ENCODE measurements around the gene RGS9. TPM values are rescaled to one million over a fixed set of nuclear protein-coding genes. Genes with fewer than 3 reads are reported as not detected.

RGS9 gene
- total and polyA plus RNA-seq, 2 donors (not counting 1 experiment from before 2014, with no cell fraction given): 0.36 to 3.4 TPM

DNA sequence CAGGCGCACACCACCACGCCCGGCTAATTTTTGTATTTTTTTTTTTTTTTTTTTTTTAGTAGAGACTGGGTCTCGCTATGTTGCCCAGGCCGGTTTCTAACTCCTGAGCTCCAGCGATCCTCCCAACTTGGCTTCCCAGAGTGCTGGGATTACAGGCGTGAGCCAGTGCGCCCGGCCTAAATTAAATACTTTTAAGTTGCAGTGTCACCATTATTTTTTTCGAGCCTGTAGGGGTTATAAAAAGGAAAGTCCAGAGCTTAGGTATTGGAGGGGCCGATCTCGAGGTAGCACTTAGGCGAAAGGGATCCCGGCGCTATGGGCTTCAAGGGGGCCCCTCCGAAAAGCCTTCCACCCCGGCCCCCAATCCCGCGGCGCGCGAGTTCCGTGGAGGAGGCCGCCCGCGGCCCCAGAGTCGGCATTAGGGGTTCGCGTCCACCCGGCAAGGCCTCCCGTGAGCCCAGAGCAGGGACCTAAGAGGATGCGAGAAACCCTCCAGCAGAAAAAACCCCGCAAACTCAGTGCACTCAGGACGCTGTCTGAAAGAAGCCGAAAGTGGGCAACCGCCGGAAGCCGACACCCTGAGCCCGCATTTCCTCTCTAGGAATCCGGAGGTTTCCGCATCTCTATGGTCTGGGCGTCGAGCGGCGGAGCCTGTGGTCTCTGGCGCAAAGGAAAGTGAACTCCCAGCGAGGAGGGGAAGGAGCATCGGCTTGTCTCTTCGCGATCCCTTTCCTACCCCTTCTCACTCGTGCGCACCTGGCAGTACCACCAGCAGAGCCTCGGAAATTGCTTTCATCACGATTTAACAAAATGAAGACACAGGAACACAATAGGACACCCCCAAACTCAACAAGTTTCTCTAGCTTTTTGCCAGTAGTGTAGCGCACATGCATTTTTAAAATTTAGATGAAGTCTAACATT is 14.1 kb upstream of the RGS9 start:
- H3K27ac Mint-ChIP-seq: peak overlapping the region; percentile 97
- Histone ChIP-seq H3K79me2 (ENCODE audit: control insufficient read depth, insufficient read depth, low read length) (no peaks in the 10 kb centered on the region), H3K27me3 (replicated peaks in 1 of 4; ENCODE audit: control extremely low read depth in 1 of 4, control insufficient read depth in 3 of 4, insufficient read depth in 4 of 4, low read length in 3 of 4) (peaks cover 0 to 7% (median 0%) of the 10 kb centered on the region in 4 experiments), H3K4me3 (ENCODE audit: control extremely low read depth in 1 of 5, extremely low read depth in 1 of 5, insufficient read depth in 1 of 5, low read depth in 2 of 5, low read length in 4 of 5) (peak overlapping the region; percentile 57 to 79 (median 68)), H3K4me1 (ENCODE audit: control insufficient read depth in 2 of 2, insufficient read depth in 2 of 2, low read length in 2 of 2) (peaks cover 9 to 13% of the 10 kb centered on the region in 2 donors), H2AFZ (ENCODE audit: insufficient read depth, low read depth, low read length, poor library complexity, severe bottlenecking) (peak overlapping the region; percentile 98), H3K4me2 (replicated peaks; ENCODE audit: low read depth, low read length, poor library complexity, severe bottlenecking) (peak overlapping the region; percentile 76), H3K27ac (ENCODE audit: low read length in 2 of 2) (peak overlapping the region; percentile 64 to 84), H3K36me3 (replicated peaks in 1 of 2; ENCODE audit: control extremely low read depth in 1 of 2, control insufficient read depth in 1 of 2, extremely low read depth in 1 of 2, insufficient read depth in 2 of 2, low read length in 1 of 2) (no peaks in the 10 kb centered on the region), H4K20me1 (ENCODE audit: control insufficient read depth, insufficient read depth, low read length, poor library complexity, severe bottlenecking) (no peaks in the 10 kb centered on the region), H3K9ac (ENCODE audit: low read length) (peak overlapping the region; percentile 60), H3K9me3 (ENCODE audit: control extremely low read depth in 1 of 3, control insufficient read depth in 2 of 3, insufficient read depth in 1 of 3, low read length in 2 of 3) (no peaks in the 10 kb centered on the region)
- peaks cover 14% of the 10 kb centered on the region for H3K4me1 Mint-ChIP-seq
- peak overlapping the region; percentile 95 for H3K4me3 Mint-ChIP-seq
- 5% methylated on average over 31 of the region's 55 CpGs for WGBS (ENCODE audit: insufficient coverage)
- intact Hi-C loops (cut with micrococcal nuclease): loop anchor here (1.0 to 5.0 kb wide), 8 partner anchors 14 to 346 kb away; partner anchors contain the start of genes LRRC37A3 and RGS9
- H3K27me3 Mint-ChIP-seq: no peaks in the 10 kb centered on the region
- ChIA-PET CTCF (interaction anchor here (0.7 to 2.3 kb wide), 7 partner anchors 13 to 768 kb away, joined by 3 to 20 read pairs (median 5); partner anchors contain the start of genes LRRC37A3 and RGS9), POLR2A (interaction anchor here (0.6 to 1.6 kb wide), 13 partner anchors 14 to 286 kb away, joined by 3 to 8 read pairs (median 3); partner anchors contain the start of genes GNA13, LRRC37A3 and RGS9)
- TF ChIP-seq EZH2 (IDR thresholded peaks at IDR 0.05; ENCODE audit: borderline replicate concordance, insufficient read depth, low read depth, low read length, poor library complexity, severe bottlenecking): no peak
- TF ChIP-seq, protein P1, sequence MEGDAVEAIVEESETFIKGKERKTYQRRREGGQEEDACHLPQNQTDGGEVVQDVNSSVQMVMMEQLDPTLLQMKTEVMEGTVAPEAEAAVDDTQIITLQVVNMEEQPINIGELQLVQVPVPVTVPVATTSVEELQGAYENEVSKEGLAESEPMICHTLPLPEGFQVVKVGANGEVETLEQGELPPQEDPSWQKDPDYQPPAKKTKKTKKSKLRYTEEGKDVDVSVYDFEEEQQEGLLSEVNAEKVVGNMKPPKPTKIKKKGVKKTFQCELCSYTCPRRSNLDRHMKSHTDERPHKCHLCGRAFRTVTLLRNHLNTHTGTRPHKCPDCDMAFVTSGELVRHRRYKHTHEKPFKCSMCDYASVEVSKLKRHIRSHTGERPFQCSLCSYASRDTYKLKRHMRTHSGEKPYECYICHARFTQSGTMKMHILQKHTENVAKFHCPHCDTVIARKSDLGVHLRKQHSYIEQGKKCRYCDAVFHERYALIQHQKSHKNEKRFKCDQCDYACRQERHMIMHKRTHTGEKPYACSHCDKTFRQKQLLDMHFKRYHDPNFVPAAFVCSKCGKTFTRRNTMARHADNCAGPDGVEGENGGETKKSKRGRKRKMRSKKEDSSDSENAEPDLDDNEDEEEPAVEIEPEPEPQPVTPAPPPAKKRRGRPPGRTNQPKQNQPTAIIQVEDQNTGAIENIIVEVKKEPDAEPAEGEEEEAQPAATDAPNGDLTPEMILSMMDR (IDR thresholded peaks at IDR 0.05): no peak
- ATAC-seq (ENCODE audit: low read depth) (peak; percentile 88), DNase-seq (peak; percentile 93)
- no peaks in the 10 kb centered on the region for H3K9me3 Mint-ChIP-seq (ENCODE audit: insufficient read depth)
